ENCODE data around the gene CHAD.

- TF ChIP-seq CTCF (IDR thresholded peaks at IDR 0.05; ENCODE audit: poor library complexity, severe bottlenecking) = no peak
- TF ChIP-seq EZH2 (IDR thresholded peaks at IDR 0.05; ENCODE audit: borderline replicate concordance, insufficient read depth, low read length, poor library complexity, severe bottlenecking) = no peak
- TF ChIP-seq POLR2AphosphoS5 (IDR thresholded peaks at IDR 0.05) = no peak
- TF ChIP-seq RAD21 (conservative IDR thresholded peaks at IDR 0.05) = no peak
- no peak for TF ChIP-seq EP300 (conservative IDR thresholded peaks at IDR 0.05; ENCODE audit: poor library complexity, severe bottlenecking)
- TF ChIP-seq TAF1 (IDR thresholded peaks at IDR 0.05; ENCODE audit: low read depth) = no peak
- no peak for TF ChIP-seq MXI1 (conservative IDR thresholded peaks at IDR 0.05; ENCODE audit: poor library complexity, severe bottlenecking)
These were observed 48.3 kb upstream of the CHAD start for GRCh38 chr17:50517011-50517410.

Measured in neural cell (in vitro differentiated cells).